NCI-H524 (cell line): ENCODE measurements around the gene OR8H3.
"Not testable (repeated sequence)": the region's sequence is repeated elsewhere in the genome, so short reads cannot be mapped to it uniquely, and the experiment has no call there.

Source experiments
- DNase-seq, 2 experiments: peaks; one replicate each; lab custom pipeline; 2025; lab: John Stamatoyannopoulos, UW

Gene OR8H3, protein sequence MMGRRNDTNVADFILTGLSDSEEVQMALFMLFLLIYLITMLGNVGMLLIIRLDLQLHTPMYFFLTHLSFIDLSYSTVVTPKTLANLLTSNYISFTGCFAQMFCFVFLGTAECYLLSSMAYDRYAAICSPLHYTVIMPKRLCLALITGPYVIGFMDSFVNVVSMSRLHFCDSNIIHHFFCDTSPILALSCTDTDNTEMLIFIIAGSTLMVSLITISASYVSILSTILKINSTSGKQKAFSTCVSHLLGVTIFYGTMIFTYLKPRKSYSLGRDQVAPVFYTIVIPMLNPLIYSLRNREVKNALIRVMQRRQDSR

DNA sequence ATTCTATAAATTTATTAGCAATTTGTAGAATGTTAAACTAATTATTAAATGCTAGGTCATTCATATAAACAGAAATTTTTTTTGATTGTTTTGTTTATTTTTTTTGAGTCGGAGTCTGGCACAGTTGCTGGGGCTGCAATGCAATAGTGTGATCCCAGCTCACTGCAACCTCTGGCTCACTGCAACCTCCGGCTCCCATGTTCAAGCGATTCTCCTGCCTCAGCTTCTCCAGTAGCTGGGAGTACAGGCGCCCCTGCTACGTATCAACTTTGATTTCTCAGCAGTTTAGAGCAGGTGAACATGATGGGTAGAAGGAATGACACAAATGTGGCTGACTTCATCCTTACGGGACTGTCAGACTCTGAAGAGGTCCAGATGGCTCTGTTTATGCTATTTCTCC lies at the start of gene OR8H3:
OR8H3 (plus strand) TSS at position 301 of the 400 bp plus-strand sequence; CDS start at position 301, 0 bp downstream.
- DNase-seq = no peak

DNA sequence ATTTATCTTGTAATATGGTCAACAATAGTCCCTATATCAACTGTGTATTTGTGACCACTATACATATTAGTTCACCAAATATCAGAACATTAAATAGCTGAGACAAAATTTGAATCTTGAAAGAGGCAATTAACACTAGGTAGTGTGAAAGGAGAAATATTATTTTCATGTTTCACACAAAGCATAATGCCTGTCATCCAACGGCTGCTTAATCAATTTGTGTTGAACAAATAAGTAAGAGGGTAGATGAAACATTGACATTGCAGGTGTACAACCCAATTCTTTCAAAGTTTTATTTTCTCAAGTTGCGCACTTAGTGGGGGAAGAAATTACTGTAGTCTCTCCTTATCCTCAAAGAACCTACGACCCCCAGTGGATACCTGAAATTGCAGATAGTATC lies 32.5 kb upstream of the OR8H3 start:
- no peak for DNase-seq

DNA sequence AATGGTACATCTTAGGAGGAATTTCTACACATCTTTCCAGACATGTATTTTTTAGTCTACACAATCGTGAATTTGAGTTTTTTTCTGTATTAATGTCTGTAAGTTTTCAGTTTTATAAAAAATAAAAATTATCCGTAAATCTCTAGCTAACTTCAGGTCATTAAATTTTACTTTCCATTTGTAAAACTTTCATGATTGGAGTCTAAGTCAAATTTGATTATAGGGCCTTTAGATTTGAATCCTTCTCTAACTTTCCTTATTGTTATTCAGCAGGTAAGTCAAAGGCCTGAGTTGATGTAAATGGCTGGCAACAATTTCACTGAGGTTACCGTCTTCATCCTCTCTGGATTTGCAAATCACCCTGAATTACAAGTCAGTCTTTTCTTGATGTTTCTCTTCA lies 29.2 kb upstream of the OR8H3 start, which contains the start of gene OR8I2:
OR8I2 (plus strand) TSS at position 301 of the 400 bp plus-strand sequence; CDS start at position 301, 0 bp downstream.
- no peak for DNase-seq

GRCh38 chr11:56103210-56103737 lies 18.9 kb upstream of the OR8H3 start, which contains the start of gene OR8H2:
Gene OR8H2 (plus strand): TSS chr11:56103687. CDS start chr11:56105043, 1,356 bp downstream.
- DNase-seq = no peak

DNA sequence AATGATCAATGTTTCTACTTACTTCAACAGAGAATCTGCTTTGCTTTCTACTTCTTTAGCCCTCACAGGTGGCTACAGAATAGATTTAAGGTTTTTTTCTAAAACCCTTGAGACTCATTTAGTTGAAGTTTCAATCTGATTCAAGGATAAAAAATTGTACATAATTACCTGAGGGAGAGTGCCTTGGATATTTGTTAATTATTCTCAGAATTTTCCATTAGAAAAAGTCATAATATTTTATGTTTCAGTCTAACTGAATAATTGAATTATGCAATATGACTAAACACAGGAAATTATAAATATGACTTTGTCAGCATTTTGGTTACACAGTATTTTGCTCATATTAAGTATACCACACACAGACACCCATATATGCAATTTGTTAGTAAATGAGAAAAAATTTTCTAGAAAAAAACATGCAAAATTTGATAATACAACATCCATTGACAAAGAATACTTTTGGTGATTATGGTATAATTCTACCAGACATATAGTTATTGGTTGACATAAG lies 18.0 kb downstream of the OR8H3 start, which contains the start of gene OR8J3:
OR8J3 (minus strand) TSS at position 51 of the 511 bp plus-strand sequence. CDS start 2,483 bp downstream, outside the sequence.
- DNase-seq = no peak

GRCh38 chr11:56143681-56144080 lies 21.5 kb downstream of the OR8H3 start:
- not testable (repeated sequence) for DNase-seq

- no peak for DNase-seq
Observed at GRCh38 chr11:56151376-56151775, 29.2 kb downstream of the OR8H3 start.

- no peak for DNase-seq
Observed at GRCh38 chr11:56152333-56152732, 30.2 kb downstream of the OR8H3 start.

DNA sequence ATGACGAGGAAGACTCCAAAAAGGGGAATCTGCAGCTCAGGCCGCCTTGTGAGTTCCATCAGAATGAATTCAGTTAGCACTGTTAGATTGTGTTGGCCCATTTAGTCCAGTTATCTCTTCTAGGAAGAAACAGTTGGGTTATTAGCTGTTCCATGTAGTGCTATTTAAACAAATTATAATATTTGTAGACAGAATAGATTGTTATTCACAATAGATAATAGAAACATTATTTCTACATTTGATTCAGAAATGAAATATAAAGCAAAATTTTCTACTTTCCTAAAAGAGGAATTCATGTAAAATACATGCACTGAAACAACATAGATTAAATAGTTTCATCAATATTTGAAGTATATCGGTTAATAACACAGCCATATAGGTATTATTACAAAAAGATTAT lies 38.0 kb downstream of the OR8H3 start, which contains the start of gene OR8K5:
OR8K5 (minus strand) TSS at position 101 of the 400 bp plus-strand sequence; CDS start at position 101, 0 bp downstream.
- no peak for DNase-seq

- no peak for DNase-seq
Observed at GRCh38 chr11:56163804-56164203, 41.6 kb downstream of the OR8H3 start.

DNA sequence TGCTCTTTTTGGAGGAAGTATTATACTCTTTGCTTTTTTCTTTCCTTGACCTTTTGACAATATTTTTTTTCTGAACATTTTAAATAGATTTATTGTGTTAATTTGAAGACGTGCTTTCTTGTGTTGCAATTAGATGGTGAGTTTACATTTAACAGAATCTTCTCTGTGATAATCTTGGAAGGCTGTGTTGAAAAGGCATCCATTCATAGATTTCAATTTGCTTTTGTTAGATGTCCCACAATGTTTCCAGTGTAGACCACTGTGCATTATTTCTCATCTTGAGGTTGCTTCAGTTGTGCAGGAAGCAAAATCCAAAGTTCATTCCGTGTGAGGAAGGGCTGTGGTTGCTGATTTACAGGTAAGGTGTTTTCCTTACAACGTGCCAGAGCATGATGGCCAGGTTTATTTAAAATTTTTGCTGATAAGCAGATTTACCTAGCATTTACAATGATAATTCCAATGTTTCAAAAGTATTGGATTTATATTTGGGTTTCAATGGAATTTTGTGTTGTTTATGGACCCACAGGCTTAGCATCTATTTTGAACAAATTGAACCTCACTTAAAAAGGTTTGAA lies 50.2 kb downstream of the OR8H3 start:
- no peak for DNase-seq
